Upper lobe of left lung (tissue), 6 donors: ENCODE measurements around the gene GAN. TPM values are rescaled to one million over a fixed set of nuclear protein-coding genes. Genes with fewer than 3 reads are reported as not detected.

Source experiments
- ATAC-seq, 2 donors: fragments of 200-7000 bp; cut with Tn5 transposase; one replicate each; pipeline ENCODE4 v1.9.1; 2022; ENCODE audit warnings: mild to moderate bottlenecking in 2 of 2, moderate library complexity in 2 of 2; ENCODE audit not compliant: low FRiP score in 2 of 2
- DNase-seq, 2 donors: peaks; one replicate each; pipeline ENCODE4 v3.0.0-alpha.2; 2019 to 2020
- H3K27ac ChIP-seq, 4 donors: fragments of 200-600 bp; sonication (generic); one replicate each; pipeline ENCODE4 v1.5.1; 2016 to 2019
- H3K27me3 ChIP-seq, 4 donors: fragments of 200-600 bp; sonication (generic); one replicate each; pipeline ENCODE4 v1.5.1; 2017 to 2019
- H3K36me3 ChIP-seq, 4 donors: fragments of 200-600 bp; sonication (generic); one replicate each; pipeline ENCODE4 v1.5.1; 2016 to 2019
- H3K4me1 ChIP-seq, 4 donors: fragments of 200-600 bp; sonication (generic); one replicate each; pipeline ENCODE4 v1.5.1; 2018 to 2019
- H3K4me3 ChIP-seq, 4 donors: fragments of 200-600 bp; sonication (generic); one replicate each; pipeline ENCODE4 v1.5.1; 2017 to 2019; ENCODE audit warnings: mild to moderate bottlenecking in 2 of 4, moderate library complexity in 1 of 4
- H3K9me3 ChIP-seq, 4 donors: fragments of 200-600 bp; sonication (generic); one replicate each; pipeline ENCODE4 v1.5.1; 2018 to 2019
- CTCF ChIP-seq, 6 experiments: fragments of 450-650 bp in 4 of 6; fragments of 200-600 bp in 2 of 6; sonication (generic) in 2 of 6; IDR thresholded peaks; one replicate each; pipeline ENCODE4 v1.5.1; 2016 to 2019; ENCODE audit warnings: antibody characterized with exemption in 6 of 6
- EP300 ChIP-seq, 4 donors: sonication (generic); formaldehyde crosslinking; IDR thresholded peaks; one replicate each; pipeline ENCODE4 v1.5.1; 2017; ENCODE audit warnings: antibody characterized with exemption in 4 of 4, control low read depth in 2 of 4
- POLR2A ChIP-seq, 4 donors: fragments of 450-650 bp; IDR thresholded peaks; one replicate each; pipeline ENCODE4 v1.5.1; 2016 to 2017; ENCODE audit warnings: antibody characterized with exemption in 4 of 4, mild to moderate bottlenecking in 2 of 4
- POLR2AphosphoS5 ChIP-seq, 2 donors: sonication (generic); formaldehyde crosslinking; IDR thresholded peaks; one replicate each; pipeline ENCODE4 v1.5.1; 2017; ENCODE audit warnings: antibody characterized with exemption in 2 of 2
- WGBS, 2 donors: methylation state at CpG; one replicate each; pipeline ENCODE4 v1.1.5; 2017 to 2018; 5-methylcytosine and 5-hydroxymethylcytosine counted together
- total RNA-seq, 6 donors: library from RNA; depleted of rRNA in 4 of 6; stranded (reverse); fragments of >200 nt in 4 of 6; gene quantifications; one replicate each; pipeline versions ENCODE4 v1.1.0 to v1.2.1, GENCODE V29; 2016 to 2021
- donor health status: DM: no; HTN: no; CAD: no; lungs with moderate emphysema.
- donor health status: DM: no; HTN: yes; CAD: no; lungs with severe emphysema.

Gene GAN
- total RNA-seq, 6 donors from 2014 or later, result 3.3 to 8.4 (median 5.9) TPM

GRCh38 chr16:81277541-81278080 is 37.2 kb upstream of the GAN start:
- H3K27me3 ChIP-seq, result no peaks in the 10 kb centered on the region
- ATAC-seq (no peak), DNase-seq (peak in 1 of 2 donors; percentile 35)
- TF ChIP-seq EP300 (IDR thresholded peaks at IDR 0.05) (no peak), POLR2AphosphoS5 (IDR thresholded peaks at IDR 0.05) (no peak), CTCF (IDR thresholded peaks at IDR 0.05) (no peak), POLR2A (IDR thresholded peaks at IDR 0.05) (no peak)
- H3K27ac ChIP-seq, result no peak overlapping the region
- no peaks in the 10 kb centered on the region for H3K9me3 ChIP-seq
- WGBS, 2 donors, result 65 to 67% methylated on average over 6 of the region's 6 CpGs
- no peaks in the 10 kb centered on the region for H3K36me3 ChIP-seq
- H3K4me3 ChIP-seq, result no peak overlapping the region
- H3K4me1 ChIP-seq, result no peaks in the 10 kb centered on the region

- ATAC-seq (no peak), DNase-seq (no peak)
- no peak overlapping the region for H3K4me3 ChIP-seq
- H3K9me3 ChIP-seq, result no peaks in the 10 kb centered on the region
- H3K27ac ChIP-seq, result no peak overlapping the region
- H3K4me1 ChIP-seq, result no peaks in the 10 kb centered on the region
- H3K27me3 ChIP-seq, result no peaks in the 10 kb centered on the region
- no peak for TF ChIP-seq POLR2A (IDR thresholded peaks at IDR 0.05)
- TF ChIP-seq CTCF (IDR thresholded peaks at IDR 0.05), result no peak
- no peak for TF ChIP-seq POLR2AphosphoS5 (IDR thresholded peaks at IDR 0.05)
- no peak for TF ChIP-seq EP300 (IDR thresholded peaks at IDR 0.05)
- no peaks in the 10 kb centered on the region for H3K36me3 ChIP-seq
- 97% methylated on average over 4 of the region's 4 CpGs for WGBS, 2 donors
These were observed 36.2 kb upstream of the GAN start for GRCh38 chr16:81278526-81278925.

GRCh38 chr16:81279392-81279791 is 35.4 kb upstream of the GAN start:
- Histone ChIP-seq H3K4me3 (no peak overlapping the region), H3K9me3 (no peaks in the 10 kb centered on the region), H3K27me3 (no peaks in the 10 kb centered on the region), H3K4me1 (no peaks in the 10 kb centered on the region), H3K27ac (no peak overlapping the region), H3K36me3 (no peaks in the 10 kb centered on the region)
- no peak for ATAC-seq
- DNase-seq, result no peak
- 57 to 70% methylated on average over 4 of the region's 4 CpGs for WGBS, 2 donors
- no peak for TF ChIP-seq CTCF (IDR thresholded peaks at IDR 0.05)
- no peak for TF ChIP-seq POLR2AphosphoS5 (IDR thresholded peaks at IDR 0.05)
- no peak for TF ChIP-seq POLR2A (IDR thresholded peaks at IDR 0.05)
- TF ChIP-seq EP300 (IDR thresholded peaks at IDR 0.05), result no peak

GRCh38 chr16:81280393-81280792 is 34.4 kb upstream of the GAN start:
- TF ChIP-seq POLR2AphosphoS5 (IDR thresholded peaks at IDR 0.05) (no peak), CTCF (IDR thresholded peaks at IDR 0.05) (no peak)
- Histone ChIP-seq H3K27ac (no peak overlapping the region), H3K36me3 (no peaks in the 10 kb centered on the region), H3K9me3 (no peaks in the 10 kb centered on the region), H3K27me3 (no peaks in the 10 kb centered on the region), H3K4me3 (no peak overlapping the region), H3K4me1 (no peaks in the 10 kb centered on the region)
- ATAC-seq (no peak), DNase-seq (no peak)
- WGBS, 2 donors, result 36 to 47% methylated on average over 3 of the region's 3 CpGs

GRCh38 chr16:81283044-81283443 is 31.7 kb upstream of the GAN start:
- no peak overlapping the region for H3K27ac ChIP-seq
- ATAC-seq (no peak), DNase-seq (no peak)
- TF ChIP-seq CTCF (IDR thresholded peaks at IDR 0.05) (no peak), POLR2AphosphoS5 (IDR thresholded peaks at IDR 0.05) (no peak), POLR2A (IDR thresholded peaks at IDR 0.05) (no peak), EP300 (IDR thresholded peaks at IDR 0.05) (no peak)
- no peaks in the 10 kb centered on the region for H3K9me3 ChIP-seq
- H3K4me3 ChIP-seq, result no peak overlapping the region
- WGBS, 2 donors, result 88 to 100% methylated on average over 3 of the region's 3 CpGs
- no peaks in the 10 kb centered on the region for H3K36me3 ChIP-seq
- no peaks in the 10 kb centered on the region for H3K4me1 ChIP-seq
- no peaks in the 10 kb centered on the region for H3K27me3 ChIP-seq
